ENCODE results near the gene L3MBTL3.
"Not testable (repeated sequence)": the region's sequence is repeated elsewhere in the genome, so short reads cannot be mapped to it uniquely, and the experiment has no call there.

The L3MBTL3 gene

GRCh38 chr6:130147111-130147510 lies 128.7 kb downstream of the L3MBTL3 start:
- DNase-seq = no peak

GRCh38 chr6:130148181-130148580 lies 129.8 kb downstream of the L3MBTL3 start:
- no peak for DNase-seq

- DNase-seq = not testable (repeated sequence)
These were observed 130.6 kb downstream of the L3MBTL3 start for GRCh38 chr6:130149016-130149415.

GRCh38 chr6:130150906-130151305 lies 132.5 kb downstream of the L3MBTL3 start:
- DNase-seq = no peak

- DNase-seq = no peak
These were observed 134.6 kb downstream of the L3MBTL3 start for GRCh38 chr6:130152908-130153510.

- DNase-seq = no peak
These were observed 138.5 kb downstream of the L3MBTL3 start for GRCh38 chr6:130156908-130157307.

- no peak for DNase-seq
These were observed 139.7 kb downstream of the L3MBTL3 start for GRCh38 chr6:130158056-130158455.

- no peak for DNase-seq
These were observed 140.2 kb downstream of the L3MBTL3 start for GRCh38 chr6:130158548-130158947.

GRCh38 chr6:130159956-130160355 lies 141.6 kb downstream of the L3MBTL3 start:
- DNase-seq = no peak

GRCh38 chr6:130161683-130162404 lies 143.5 kb downstream of the L3MBTL3 start:
- DNase-seq = no peak

- DNase-seq = no peak
These were observed 144.0 kb downstream of the L3MBTL3 start for GRCh38 chr6:130162421-130162820.

GRCh38 chr6:130163266-130163665 lies 144.9 kb downstream of the L3MBTL3 start:
- DNase-seq = no peak

GRCh38 chr6:130164251-130164650 lies 145.9 kb downstream of the L3MBTL3 start:
- no peak for DNase-seq

GRCh38 chr6:130167655-130168054 lies 149.3 kb downstream of the L3MBTL3 start:
- DNase-seq = no peak

GRCh38 chr6:130170160-130170559 lies 151.8 kb downstream of the L3MBTL3 start:
- not testable (repeated sequence) for DNase-seq

GRCh38 chr6:130173377-130174004 lies 155.1 kb downstream of the L3MBTL3 start:
- DNase-seq = not testable (repeated sequence)

GRCh38 chr6:130176378-130176777 lies 158.0 kb downstream of the L3MBTL3 start:
- no peak for DNase-seq

GRCh38 chr6:130178692-130179091 lies 160.3 kb downstream of the L3MBTL3 start:
- no peak for DNase-seq

GRCh38 chr6:130182466-130182865 lies 164.1 kb downstream of the L3MBTL3 start:
- no peak for DNase-seq

GRCh38 chr6:130183271-130184222 lies 165.2 kb downstream of the L3MBTL3 start:
- DNase-seq = no peak

GRCh38 chr6:130185658-130186057 lies 167.3 kb downstream of the L3MBTL3 start:
- DNase-seq = no peak

GRCh38 chr6:130187335-130188206 lies 169.2 kb downstream of the L3MBTL3 start:
- no peak for DNase-seq

All from NCI-H1105 treated with DMSO at 0.1 percent for 48 hours (cell line).